HG02642 (cell line): ENCODE data around the gene PPM1B.
"Not testable (repeated sequence)": the region's sequence is repeated elsewhere in the genome, so short reads cannot be mapped to it uniquely, and the experiment has no call there.

ENCODE experiments used
- ATAC-seq: cut with Tn5 transposase; IDR thresholded peaks from one replicate; pipeline ENCODE4 v1.9.1; 2021; ENCODE audit warnings: mild to moderate bottlenecking; ENCODE audit not compliant: unreplicated experiment, poor library complexity

PPM1B gene

DNA sequence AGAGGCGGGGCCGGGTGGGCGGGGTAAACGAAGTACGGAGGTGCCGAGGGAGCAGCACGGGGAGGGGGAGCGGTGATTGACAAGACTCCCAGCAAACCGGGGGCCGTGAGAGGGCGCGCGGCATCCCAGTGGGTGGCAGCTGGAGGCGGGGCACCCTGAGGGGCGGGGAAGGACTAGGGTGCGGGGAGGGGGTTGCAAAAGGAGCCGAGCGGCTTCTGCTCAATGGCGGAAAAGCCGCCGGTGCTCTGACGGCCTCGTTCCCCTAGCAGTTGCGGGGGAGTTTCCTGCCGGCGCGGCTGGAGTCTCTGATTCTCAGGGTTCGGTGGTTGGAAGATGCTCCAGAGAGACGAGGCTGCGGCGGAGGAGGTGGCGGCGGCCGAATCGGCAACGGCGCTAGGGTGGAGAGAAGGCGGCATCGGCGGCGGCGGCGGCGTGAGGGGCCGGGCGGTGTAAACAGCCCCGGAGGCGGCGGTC is at the start of gene PPM1B:
Gene PPM1B (plus strand): TSS at position 195 of the 474 bp plus-strand sequence. CDS start 32,325 bp downstream, outside the sequence.
- ATAC-seq = peak; percentile 78

DNA sequence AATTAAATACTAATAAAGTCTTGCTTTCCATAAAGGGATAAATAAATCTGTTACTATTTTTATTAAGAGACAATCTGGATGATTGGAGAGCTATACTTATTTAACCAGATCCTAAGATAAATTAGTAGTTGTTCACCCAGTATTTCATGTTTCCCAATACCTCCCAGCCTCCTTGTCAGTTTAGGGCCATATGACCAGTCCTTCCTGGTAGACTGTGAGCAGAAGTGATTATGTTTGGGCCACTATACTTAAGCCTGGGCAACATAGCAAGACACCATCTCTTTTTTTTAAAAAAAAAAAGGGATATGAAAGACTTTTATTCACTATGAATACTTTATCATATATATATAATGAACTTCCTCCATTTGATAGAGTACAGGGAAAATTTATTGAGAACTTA is 48.8 kb upstream of the PPM1B start:
- ATAC-seq = no peak

DNA sequence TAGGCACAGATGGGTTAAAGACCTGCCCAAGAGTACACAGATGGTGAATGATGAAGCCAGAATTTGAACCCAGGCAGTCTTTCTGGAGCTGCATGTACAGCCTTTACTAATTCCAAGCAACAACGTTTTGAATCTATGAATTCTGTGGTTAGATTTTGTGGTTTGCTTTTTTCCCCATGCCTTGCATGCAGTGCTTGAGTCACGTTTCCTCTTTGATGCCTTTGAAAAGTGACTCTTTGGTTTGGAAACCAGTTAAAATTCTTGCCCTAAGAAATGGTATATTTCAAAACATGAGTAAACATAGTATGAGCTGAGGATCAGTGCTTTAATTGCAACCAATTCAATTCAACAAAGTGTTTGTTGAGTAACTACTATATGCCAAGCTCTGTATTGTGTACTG is 48.2 kb upstream of the PPM1B start:
- no peak for ATAC-seq

DNA sequence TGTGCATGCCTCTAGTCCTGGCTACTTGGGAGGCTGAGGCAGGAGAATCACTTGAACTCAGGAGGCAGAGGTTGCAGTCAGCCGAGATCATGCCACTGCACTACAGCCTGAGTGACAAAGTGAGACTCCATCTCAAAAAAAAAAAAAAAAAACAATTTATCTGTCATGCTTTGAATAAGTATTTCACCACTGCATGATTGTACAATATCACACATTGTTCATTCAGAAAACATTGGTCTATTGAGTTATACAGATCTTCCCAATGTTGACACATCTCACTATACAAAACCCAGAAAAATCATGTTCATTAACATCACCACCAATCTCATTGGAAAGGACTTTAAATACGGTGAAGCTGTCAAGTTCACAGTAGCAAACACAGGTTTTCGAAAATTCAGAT is 46.8 kb upstream of the PPM1B start:
- ATAC-seq = no peak

DNA sequence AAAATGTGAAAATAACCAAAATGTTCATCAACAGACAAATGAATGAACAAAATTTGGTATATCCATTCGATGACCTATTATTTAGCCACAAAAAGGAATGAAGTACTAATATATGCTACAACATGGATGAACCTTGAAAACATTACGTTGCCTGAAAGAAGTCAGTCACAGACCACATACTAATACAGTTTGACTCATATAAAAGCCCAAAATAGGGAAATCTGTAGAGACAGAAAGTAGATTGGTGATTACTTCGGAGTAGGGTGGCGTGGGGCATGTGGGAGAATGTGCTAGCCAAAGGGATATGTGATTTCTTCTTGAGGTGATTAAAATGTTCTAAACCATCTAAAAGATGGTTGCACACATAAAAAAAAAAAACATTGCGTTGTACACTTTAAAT is 44.2 kb upstream of the PPM1B start:
- no peak for ATAC-seq

DNA sequence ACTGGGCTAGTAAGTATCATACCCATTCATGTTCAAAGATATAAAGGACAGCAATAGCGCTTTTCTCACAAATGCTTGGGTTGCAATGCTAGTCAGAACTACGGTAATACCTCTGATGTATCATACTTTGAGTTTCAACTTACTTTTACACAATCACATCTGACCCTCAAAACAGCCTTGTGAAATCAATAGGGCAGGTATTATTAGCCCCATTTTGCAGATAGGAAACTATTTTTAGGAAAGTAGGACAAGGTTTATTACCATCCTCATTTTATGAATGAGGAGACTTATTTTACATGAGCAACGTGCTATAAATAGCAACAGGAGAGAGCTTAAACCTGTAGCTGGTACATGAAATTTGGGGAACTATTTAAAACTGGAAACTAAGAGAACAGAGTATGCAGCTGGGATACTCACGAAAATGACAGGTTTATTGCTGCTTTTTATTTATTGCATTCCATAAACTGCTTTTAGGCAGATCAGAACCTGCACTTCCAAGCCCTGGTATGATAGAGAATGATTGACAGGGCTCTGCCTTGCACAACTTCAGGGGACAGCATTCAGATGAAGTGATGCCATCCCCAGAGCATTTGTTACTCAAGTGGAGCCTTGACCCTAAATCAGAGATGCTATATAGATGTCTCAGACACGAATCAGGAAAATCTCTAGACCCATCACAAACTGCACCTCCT is 42.4 kb upstream of the PPM1B start:
- ATAC-seq = no peak

DNA sequence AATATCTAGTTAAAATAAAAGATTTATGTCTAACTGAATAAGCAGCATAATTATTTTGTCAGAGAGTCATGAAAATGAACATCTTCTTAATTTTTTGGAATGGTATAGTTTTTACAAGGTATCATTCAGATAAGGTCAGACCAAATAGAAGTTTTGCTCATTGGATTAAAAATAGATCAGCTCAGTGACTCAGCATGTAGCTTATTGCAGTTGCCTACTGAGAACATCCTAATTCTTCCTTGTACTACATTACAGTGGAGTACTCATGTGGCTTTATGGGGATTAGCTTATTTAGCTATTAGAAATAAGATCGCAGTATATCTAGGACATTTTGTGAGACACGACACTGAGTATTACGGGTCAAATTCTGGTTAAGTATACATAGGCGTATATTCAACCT is 38.2 kb upstream of the PPM1B start:
- no peak for ATAC-seq

DNA sequence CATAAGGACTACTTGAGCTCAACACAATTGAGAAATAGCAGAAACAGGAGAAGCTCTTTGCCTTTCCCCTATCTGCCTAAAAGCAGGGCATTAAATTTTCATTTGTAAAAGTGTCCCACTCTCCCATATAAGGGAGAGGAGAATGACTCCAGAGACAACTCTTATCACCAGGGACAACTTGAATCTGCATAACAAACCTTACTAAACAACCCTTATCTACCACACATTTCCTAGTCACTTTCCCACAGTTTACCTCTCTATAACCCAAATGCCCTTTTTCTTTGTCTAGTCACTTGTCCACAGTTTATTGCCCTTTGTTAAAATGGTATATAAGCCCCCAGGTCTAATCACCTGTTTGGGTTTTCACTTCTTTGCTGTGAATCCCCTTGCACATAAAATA is 37.5 kb upstream of the PPM1B start:
- ATAC-seq = no peak

DNA sequence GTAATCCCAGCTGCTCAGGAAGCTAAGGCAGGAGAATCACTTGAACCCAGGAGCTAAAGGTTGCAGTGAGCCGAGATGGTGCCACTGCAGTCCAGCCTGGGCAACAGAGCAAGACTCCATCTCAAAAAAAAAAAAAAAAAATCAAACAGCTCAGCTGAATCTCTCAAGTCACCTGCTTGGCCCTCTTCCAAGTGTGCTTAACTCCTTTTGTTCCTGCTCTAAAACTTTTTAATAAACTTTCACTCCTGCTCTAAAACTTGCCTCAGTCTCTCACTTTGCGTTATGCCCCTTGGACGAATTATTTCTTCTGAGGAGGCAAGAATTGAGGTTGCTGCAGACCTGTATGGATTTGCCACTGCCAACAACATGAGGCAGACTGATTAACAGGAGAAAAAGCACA is 35.1 kb upstream of the PPM1B start:
- not testable (repeated sequence) for ATAC-seq

DNA sequence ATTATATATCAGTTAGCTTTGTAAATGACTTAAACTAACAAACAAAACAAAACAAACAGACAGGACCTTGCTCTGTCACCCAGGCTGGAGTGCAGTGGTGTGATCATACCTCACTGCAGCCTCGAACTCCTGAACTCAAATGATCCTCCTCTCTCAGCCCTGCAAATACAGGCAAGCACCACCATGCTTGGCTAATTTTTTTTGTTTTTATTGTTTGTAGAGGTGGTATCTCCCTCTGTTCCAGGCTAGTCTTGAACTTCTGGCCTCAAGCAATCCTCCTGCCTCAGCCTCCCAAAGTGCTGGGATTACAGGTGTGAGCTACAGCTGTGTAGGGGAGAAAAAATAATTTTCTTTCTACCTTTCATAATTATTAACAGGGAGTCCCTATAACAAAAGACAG is 33.8 kb upstream of the PPM1B start:
- ATAC-seq = no peak

DNA sequence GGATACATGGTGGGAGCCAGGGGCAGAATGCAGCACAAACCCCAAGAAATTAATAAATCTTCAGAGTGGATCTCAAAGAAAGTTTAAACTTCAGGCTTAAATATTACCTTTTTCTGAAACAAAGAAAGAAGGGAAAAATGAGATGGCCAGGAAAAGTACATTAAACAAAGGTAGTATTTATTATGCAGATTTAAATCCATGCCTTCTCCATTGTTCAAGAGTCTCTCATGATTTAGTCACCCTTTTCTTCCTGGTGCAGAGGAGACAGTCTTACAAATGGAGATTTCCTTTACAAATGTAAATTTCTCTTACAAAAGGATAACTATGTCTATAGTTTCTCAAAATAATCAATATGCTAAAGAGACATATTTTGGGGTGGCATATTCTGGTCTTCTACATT is 33.4 kb upstream of the PPM1B start:
- ATAC-seq = no peak

DNA sequence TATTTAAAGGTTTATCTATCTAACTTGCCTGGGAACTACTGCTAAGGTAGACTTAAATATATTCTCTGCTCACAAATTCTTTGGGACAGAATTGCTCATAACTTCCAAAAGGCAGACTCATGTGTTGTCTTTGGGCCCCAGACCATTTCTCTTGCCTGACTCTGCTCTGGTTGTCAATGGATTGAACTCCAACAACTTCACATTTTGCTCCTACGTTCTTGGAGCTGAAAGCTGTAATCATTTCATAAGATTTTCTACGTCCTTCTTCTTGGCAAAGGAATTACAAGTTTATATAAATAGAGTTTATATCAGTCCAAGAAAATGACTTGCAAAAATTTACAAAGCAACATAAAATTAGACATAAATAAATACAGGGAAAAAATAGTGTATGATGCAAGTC is 32.9 kb upstream of the PPM1B start:
- no peak for ATAC-seq

DNA sequence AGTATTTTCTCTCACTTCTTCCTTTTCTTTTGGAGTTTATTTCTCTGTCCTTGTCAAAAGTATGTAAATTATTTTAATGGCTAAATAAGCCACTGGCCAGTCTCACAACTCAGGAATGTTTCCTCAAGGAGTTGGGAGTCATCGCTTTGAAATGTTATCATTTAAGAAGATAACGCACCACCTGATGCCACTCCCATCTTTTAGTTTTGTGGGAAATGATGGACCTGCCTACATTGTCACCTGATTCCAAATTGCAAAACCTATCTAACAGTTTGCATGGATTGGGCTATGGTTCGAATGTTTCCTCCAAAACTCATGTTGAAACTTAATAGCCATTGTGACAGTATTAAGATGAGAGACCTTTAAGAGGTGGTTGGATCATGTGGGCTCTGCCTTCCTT is 32.4 kb upstream of the PPM1B start:
- ATAC-seq = no peak

DNA sequence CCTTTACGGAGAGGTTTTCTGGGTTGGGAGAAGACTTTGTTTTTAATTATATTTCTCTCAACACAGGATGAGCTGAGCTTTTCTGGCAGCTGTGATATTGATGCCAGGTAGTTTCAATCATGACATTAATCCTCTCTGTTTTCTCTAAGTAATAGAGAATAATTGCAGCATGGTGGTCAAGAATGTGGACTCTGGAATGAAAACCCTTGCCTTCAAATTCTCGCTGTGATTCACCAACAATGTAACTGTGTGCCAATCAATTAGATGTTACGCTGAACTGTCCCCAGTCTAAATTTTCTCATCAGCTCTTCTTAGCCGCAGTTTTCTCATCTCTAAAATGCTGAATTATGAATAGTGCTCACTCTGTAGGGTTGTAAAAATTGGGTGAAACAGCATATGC is 31.6 kb upstream of the PPM1B start:
- no peak for ATAC-seq

DNA sequence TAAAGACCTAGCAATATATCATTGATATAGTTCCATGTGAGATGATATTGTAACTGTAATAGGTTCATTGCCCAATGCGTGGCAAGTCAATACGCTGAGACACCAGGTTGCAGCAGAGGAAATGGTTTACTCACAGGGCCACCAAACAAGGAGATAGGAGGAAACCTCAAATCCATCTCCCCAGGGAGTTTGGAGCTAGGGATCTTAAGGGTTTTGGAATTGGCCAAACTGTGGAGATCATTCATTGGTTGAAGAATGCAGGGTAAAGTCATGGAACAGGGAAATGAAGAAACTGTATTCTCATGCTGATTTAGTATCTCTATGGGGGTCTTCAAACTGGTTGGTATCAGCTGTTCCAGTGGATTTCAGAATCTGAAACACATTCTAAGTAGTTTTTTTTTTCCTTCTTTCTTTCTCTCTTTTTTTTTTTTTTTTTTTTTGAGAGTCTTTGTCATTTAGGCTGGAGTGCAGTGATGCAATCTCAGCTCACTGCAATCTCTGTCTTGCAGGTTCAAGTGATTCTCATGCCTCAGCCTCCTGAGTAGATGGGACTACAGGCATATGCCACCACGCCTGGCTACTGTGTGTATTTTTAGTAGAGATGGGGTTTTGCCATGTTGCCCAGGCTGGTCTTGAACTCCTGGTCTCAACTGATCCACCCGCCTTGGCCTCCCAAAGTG is 30.7 kb upstream of the PPM1B start:
- ATAC-seq = no peak

DNA sequence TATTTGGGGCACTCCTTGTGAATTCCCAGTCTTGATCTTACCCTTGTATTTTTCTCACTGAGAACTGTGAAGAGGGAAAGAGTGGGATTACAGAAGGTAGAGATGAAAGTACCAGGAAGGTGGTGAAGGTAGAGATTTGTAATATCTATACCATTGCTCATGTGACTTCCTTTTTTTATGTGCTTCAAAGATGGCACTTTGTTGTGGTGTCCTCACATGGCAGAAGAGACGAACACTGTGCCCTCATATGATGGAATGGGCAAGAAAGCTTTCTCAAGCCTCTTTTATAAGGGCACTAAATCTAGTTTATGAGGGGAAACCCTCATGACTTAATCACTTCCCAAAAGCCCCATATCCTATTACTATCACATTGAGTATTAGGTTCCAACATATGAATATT is 28.9 kb upstream of the PPM1B start:
- ATAC-seq = no peak

DNA sequence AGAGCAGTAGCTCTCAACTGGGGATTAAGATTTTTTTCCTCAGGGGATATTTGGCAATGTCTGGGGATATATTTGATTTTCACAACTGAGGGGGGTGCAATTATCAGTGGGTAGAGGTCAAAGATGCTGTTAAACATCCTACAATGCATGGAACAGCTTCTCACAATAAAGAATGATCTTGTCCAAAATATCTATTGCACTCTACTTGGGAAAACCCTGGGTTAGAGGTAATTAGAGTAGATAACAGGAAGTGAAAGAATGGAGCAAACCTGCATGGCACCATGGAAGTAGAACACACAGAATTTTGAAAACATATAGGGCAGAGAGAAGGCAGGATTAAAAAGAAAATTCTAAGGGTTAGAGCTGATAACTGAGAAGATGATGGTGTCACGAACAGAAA is 26.4 kb upstream of the PPM1B start:
- no peak for ATAC-seq

DNA sequence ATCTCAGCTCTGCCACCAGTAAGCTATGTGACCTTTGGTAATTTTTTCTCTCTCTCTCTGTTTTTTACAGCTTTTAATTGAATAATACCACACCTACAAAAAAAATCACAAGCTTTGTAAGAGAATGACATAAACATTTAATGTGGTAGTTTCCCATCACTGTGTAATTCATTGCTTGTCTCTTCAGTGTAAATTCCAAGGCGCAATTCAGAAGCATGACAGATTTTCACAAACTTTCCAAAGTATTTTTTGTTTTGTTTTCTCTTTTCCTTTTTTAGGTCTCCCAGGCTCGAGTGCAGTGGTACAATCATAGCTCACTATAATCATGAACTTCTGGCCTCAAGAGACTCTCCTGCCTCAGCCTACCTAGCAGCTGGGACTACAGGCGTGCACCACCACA is 25.0 kb upstream of the PPM1B start:
- no peak for ATAC-seq

DNA sequence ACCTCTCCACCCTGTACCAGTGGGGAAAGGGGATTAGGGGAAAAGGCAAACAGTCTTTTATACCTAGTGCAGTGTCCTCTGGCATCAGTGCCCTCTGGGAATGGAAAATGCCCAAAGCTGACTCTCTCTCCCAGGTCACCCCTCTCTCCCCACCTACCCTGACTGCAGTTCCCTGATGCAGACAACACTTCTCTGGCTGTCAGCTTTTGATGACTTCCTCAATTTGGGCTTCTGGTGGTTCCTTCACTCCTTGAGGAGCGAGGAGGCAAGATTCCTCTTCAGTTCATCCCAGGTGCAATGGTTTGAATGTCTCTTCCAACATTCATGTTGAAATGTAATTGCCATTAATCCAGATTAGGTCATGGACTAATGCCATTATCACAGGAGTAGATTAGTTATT is 19.7 kb upstream of the PPM1B start:
- ATAC-seq = no peak

DNA sequence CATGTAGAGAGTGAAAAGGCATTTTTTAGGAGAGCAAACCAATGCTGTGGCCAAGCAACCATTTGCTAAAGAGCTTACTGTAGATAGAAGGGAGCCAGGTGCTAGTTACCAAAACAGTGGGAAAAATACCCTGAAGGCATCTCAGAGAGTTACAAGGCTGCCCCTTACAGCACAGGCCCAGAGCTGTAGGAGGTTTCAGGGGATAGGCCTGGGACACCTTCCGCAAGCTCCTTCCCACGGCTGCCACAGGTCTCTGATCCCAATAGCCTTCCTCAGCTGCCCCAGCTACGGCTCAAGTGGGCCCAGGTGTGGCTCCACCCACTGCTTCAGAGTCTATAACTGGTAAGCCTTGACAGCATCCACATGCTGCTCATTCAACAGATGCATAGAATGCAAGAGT is 18.2 kb upstream of the PPM1B start:
- no peak for ATAC-seq

DNA sequence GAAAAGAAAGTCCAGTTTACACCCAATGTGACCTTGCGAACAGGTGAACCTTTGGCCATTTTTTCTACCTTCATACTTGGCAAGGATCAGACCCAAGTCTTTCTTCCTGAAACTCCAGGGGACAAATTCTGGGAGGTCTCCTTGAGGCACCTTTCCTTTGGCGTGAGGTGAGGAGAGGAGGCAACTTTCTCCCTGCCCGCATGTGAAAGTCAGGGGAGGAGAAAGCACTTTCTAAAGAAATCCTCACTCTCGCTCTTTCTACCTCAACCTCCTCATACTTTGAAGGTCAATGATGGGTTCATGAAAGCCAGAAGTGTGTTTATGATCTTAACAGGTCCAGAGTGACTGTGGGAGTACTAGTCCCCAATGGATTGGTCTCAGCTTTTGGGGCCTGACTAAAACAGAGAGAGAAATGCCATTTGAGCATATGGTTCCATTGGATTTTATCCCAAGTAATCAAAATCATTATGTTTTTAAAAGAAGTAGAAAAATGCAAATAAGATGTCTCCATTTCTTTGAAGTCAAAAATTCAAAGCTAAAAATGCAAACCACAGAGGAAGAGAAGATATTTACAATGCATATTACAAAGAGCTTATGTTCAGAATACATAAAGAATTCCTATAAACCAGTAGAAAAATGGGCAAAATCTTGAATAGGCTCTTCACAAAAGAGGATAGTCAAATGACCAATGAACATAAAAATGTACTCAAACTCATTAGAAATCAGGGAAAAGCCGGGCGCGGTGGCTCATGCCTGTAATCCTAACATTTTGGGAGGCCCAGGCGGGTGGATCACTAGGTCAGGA is 15.6 kb upstream of the PPM1B start:
- no peak for ATAC-seq
